ENCODE data around the gene PPP6R2.
A peak's percentile ranks its signal among the peaks of the same experiment; 100 is the strongest.
"Not testable (repeated sequence)": the region's sequence is repeated elsewhere in the genome, so short reads cannot be mapped to it uniquely, and the experiment has no call there.

Gene PPP6R2

DNA sequence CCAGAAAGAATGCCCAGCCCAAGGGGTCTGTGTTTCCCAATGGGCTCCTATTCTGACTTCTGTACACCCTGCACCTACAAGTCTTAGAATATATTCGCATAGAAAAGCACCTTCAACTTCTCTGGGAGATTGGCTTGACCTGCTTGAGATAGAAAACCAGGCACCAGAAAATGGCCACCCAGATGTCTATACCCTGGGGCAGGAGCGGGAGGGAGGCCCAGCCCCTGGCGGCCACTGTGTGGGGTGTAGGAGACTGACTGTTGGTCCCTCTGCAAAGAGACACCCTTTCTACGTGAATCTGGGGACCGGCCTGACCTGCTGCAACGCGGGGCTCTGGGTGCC lies 24.8 kb upstream of the PPP6R2 start:
- DNase-seq (ENCODE audit: low read depth in 2 of 2) = no peak

- DNase-seq (ENCODE audit: low read depth in 2 of 2) = no peak
These were observed 24.3 kb upstream of the PPP6R2 start for GRCh38 chr22:50318698-50319411.

- no peak for DNase-seq (ENCODE audit: low read depth in 2 of 2)
These were observed 23.6 kb upstream of the PPP6R2 start for GRCh38 chr22:50319503-50319951.

DNA sequence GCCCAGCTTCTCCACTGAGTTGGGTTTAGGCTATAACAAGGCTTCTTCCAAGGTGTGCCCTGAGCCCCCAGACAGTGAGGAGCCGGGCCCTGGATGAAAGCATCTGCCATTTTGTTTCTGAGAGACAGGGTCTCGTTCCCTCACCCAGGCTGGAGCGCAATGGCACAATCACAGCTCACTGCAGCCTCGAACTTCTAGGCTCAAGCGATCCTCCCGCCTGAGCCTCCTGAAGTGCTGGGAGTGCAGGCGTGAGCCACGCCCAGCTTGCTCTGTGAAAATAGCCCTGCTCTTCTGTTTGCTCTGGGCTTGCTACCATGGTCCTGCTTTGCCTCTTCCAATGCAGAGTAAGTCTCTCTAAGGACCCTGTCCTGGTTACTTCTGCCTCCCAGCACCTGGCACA lies 23.0 kb upstream of the PPP6R2 start:
- no peak for DNase-seq (ENCODE audit: low read depth in 2 of 2)

DNA sequence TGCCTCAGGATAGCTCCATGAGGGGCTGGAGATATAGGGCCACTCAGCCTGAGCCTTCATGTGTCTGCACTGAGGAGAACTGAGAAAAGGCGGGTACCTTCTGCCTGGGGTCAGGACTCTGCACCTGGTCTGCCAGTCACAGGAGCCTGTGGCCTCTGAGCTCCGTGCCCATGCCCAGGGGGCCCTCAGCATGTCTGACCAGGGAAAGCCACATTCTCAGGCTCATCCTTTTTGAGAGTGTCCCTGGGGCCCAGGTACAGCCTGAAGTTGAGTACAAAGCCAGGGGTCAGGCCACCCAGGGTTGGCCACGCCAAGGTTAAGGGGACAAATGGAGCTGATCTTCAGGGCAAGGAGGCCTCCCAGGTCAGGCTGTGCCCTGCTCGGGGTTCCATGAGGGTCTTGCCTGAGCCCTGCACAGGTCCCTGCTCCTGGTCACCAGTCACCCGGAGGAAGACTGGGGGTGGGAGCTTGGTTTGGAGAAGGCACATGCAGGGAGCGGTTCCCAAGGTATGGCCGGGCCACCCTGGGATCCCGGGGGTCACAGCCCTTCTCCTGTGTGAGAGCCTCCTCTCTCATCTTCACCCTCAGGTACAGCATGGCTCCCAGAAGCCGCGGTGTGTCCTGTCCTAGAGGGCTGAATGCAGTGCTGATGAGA lies 22.3 kb upstream of the PPP6R2 start:
- no peak for DNase-seq (ENCODE audit: low read depth in 2 of 2)

DNA sequence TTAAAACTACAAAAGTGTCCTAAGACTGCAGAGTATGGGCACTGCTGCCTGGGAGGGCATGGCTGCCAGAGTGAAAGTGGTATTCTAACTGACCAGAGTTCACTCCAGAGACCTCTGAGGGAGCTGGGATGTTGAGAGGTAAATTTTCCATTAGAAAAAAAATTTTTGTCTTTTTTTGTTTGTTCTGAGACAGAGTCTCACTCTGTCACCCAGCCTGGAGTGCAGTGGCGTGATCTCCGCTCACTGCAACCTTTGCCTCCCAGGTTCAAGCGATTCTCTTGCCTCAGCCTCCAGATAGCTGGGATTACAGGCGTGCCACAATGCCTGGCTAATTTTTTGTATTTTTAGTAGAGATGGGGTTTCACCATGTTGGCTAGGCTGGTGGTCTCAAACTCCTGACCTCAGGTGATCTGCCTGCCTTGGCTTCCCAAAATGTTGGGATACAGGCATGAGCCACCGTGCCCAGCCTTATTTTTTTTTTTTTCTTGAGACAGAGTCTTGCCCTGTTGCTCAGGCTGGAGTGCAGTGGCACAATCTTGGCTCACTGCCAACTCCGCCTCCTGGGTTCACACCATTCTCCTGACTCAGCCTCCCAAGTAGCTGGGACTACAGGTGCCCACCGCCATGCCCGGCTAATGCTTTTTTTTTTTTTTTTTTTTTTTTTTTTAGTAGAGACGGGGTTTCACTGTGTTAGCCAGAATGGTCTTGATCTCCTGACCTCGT lies 20.6 kb upstream of the PPP6R2 start:
- DNase-seq (ENCODE audit: low read depth in 2 of 2) = not testable (repeated sequence)

- no peak for DNase-seq (ENCODE audit: low read depth in 2 of 2)
These were observed 19.2 kb upstream of the PPP6R2 start for GRCh38 chr22:50323900-50324299.

DNA sequence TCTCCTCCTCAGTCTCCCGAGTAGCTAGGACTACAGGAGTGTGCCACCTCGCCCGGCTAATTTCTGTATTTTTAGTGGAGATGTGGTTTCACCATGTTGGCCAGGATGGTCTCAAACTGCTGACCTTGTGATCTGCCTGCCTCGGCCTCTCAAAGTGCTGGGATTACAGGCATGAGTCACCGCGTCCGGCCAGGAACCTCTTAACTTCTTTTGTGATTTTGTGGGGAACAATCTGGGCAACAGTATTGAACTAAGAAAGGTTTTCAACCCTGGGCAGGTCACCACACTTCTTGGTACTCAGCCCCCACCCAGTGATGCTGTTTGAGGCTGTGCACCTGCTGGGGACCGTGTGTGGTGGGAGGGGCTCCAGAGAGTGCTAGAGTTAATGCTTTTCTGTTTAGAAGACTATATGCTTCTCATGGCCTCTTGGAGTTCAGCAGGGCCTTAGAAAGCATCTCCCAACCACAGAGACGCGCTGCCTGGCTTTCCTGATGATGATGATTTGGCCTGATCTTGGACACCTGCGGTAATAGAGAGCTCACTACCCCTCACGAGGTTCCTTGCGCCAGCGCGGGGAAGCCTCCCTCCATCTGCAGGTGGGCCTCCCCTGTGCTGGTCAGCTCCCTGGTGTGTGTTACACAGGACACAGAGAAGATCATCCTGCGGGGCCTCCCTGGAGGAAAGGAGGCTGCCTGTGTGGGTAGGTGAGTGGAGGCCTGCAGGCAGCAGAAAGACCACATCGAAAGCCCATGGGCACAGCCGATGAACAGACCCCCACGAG lies 17.5 kb upstream of the PPP6R2 start:
- no peak for DNase-seq (ENCODE audit: low read depth in 2 of 2)

GRCh38 chr22:50326225-50326955 lies 16.7 kb upstream of the PPP6R2 start:
- DNase-seq (ENCODE audit: low read depth in 2 of 2) = no peak

DNA sequence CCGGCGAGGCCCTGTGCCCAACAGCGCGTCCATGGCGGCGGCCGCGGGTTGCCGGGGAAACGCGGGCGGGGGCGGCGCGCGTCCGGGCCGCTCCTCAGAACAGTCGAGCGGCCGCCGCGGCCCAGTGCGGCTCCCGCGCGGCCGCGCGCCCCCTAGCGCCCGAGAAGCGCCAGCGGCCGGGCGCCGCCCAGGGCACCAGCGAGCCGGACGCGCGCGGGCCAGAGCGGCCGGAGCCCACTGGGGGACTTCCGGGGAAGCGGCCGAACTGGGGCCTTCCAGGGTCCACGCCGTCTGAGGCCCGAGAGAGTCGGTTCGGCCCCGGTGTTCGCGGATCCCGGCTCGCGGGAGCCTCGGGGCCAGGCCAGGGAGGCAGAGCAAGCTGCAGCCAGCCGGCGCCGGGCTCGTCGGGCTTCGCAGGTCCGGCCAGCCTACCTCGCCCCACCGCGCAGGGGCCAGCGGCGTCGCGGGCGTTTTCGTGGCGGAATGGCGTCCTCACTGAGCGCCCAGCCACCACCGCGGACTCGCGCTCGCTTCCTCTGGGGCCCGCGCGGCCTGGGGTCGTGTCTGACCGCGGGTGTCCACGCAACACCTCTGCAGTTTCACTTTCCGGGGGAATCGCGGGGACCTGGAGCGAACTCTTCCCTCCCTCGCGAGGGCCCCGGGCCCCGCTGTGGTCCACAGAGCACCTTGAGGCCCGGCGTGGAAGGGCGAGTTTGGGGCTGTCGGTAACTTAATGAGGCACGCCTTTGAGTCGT lies 16.0 kb upstream of the PPP6R2 start, which contains the start of gene DENND6B:
Gene DENND6B, minus strand, starts transcription at position 57 of the 755 bp plus-strand sequence. Its CDS starts 24 bp downstream, at position 33.
- DNase-seq (ENCODE audit: low read depth in 2 of 2) = peak; percentile 44 to 74

GRCh38 chr22:50327711-50328019 lies 15.5 kb upstream of the PPP6R2 start:
- no peak for DNase-seq (ENCODE audit: low read depth in 2 of 2)

DNA sequence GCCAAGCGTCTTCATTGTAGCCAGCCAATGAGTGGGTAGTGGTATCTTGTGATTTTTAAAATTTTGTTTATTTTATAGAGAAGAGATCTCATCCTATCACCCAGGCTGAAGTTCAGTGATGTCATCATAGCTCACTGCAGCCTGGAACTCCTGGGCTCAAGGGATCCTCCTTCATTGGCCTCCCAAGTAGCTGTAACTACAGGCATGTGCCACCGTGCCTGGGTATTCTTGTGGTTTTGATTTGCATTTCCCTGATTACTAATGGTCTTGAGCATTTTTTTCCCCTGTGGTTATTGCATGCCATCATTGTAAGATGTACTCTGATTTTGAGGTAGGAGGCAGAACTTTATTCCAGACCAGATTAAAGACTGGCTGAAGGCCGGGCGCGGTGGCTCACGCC lies 13.9 kb upstream of the PPP6R2 start:
- DNase-seq (ENCODE audit: low read depth in 2 of 2) = no peak

DNA sequence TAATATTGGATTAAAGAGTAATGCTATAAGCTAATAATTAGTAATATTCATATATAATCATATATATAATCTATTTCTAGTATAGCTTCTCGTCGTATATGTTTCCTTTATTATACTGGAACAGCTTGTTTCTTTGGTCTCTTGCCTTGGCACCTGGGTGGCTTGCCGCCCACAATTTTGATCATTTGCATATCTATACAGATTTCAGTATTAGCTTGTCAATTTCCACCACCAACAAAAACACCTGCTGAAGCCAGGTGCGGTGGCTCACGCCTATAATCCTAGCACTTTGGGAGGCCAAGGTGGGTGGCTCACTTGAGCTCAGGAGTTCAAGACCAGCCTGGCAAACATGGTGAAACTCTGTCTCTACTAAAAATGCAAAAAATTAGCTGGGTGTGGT lies 8.7 kb upstream of the PPP6R2 start:
- DNase-seq (ENCODE audit: low read depth in 2 of 2) = not testable (repeated sequence)

DNA sequence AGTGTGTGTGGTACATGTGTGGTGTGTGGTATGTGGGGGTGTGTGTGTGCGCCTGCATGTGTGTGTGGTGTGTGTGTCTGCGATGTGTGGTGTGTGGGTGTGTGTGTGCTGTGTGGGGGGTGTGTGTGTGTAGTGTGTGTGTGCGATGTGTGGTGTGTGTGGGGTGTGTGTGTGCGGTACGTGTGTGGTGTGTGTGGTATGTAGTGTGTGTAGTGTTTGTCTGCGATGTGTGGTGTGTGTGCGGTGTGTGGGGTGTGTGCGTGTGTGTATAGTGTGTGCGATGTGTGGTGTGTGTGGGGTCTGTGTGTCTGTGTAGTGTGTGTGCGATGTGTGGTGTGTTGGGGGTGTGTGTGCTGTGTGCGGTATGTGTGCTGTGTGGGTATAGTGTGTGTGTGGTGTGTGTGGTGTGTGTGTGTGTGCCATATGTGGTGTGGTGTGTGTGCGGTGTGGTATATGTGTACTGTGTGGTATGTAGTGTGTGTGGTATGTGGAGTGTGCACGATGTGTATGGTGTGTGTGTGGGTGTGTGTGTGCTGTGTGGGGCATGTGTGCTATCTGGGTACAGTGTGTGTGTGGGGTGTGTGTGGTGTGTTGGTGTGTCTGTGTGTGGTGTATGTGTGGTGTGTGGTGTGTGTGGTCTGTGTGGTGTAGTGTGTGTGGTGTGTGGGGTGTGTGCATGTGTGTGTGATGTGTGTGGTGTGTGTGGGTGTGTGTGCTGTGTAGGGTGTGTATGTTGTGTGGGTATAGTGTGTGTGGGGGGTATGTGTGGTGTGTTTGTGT lies 5.7 kb upstream of the PPP6R2 start:
- DNase-seq (ENCODE audit: low read depth in 2 of 2) = no peak

DNA sequence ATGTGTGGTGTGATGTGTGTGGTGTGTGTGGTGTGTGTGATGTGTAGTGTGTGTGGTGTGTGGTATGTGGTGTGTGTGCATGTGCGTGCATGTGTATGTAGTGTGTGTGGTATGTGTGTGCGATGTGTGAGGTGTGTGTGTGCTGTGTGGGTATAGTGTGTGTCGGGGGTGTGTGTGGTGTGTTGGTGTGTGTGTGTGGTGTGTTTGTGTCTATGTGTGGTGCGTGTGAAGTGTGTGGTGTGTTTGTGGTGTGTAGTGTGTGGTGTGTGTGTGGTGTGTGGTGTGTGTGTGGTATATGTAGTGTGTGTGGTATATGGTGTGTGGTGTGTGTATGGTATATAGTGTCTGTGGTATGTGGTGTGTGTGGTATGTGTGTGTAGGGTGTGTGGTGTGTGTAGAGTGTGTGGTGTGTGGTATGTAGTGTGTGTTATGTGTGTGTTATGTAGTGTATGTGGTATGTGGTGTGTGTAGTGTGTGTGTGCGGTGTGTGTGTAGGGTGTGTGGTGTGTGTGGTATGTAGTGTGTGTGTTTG lies 5.0 kb upstream of the PPP6R2 start:
- DNase-seq (ENCODE audit: low read depth in 2 of 2) = no peak

- DNase-seq (ENCODE audit: low read depth in 2 of 2) = no peak
These were observed 4.2 kb upstream of the PPP6R2 start for GRCh38 chr22:50338860-50339462.

- DNase-seq (ENCODE audit: low read depth in 2 of 2) = no peak
These were observed 2.9 kb upstream of the PPP6R2 start for GRCh38 chr22:50339945-50340879.

DNA sequence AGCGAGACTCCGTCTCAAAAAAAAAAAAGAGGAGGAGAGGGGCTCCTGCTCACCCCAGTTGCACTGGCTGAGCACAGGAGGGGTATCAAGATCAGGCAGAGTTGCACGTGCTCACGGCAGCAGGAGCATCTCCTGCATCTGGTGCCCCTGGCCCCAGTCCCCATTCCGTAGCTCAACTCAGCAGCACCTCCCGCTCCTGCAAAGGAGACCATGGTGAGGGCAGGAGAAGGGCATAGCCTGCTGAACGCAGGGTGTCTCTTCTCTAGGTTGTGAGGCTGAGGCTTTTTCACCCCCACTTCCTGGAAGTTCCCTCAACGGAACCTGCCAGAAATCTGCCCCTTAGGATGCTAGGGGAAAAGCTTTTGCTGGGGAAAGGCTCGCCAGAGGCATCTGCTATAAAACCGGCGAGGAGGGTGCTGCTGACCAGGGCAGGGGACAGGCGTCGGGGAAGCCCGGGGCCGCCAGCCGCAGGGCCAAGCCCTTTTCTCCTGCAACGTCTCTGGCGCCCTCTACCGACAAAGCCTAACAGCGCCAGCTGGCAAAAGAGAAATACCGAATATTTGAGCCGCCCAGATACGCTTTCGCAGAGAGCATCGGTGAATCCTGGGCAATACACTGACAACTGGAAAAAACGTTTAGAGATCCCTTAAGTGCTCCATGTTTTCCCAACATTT lies 1.0 kb upstream of the PPP6R2 start:
- peak; percentile 81 to 88 for DNase-seq (ENCODE audit: low read depth in 2 of 2)
